HepG2 (cell line): ENCODE measurements around the gene PFKP. TPM values are rescaled to one million over a fixed set of nuclear protein-coding genes. Genes with fewer than 3 reads are reported as not detected.
A peak's percentile ranks its signal among the peaks of the same experiment; 100 is the strongest.

Source experiments
- ATAC-seq: fragments of 200-7000 bp; cut with Tn5 transposase; 3 replicates; pipeline ENCODE4 v1.9.1; 2020; ENCODE audit warnings: mild to moderate bottlenecking, moderate library complexity
- BruUV-seq: library from RNA; stranded (reverse); fragments of 400-500 nt; replicated peaks from 2 replicates; lab custom pipeline; 2021; lab: Mats Ljungman, UMichigan
- CTCF ChIA-PET: fragments of 300-600 bp; formaldehyde crosslinking; extraction: SDS; loops from one replicate; lab custom pipeline; 2021; ENCODE audit warnings: low total read pairs, inconsistent platforms, low intra/inter-chr PET ratio; lab: Yijun Ruan, JAX
- POLR2A ChIA-PET: fragments of 350-600 bp; sonication (Branson Sonifier 250); formaldehyde crosslinking; loops from one replicate; lab custom pipeline; 2020; ENCODE audit warnings: antibody characterized with exemption, inconsistent platforms; lab: Yijun Ruan, JAX
- DNase-seq: peaks from one replicate; pipeline ENCODE4 v3.0.0-alpha.2; 2015; ENCODE audit warnings: low spot score
- FAIRE-seq: peaks from 3 replicates; lab custom pipeline; 2011; peaks lifted over from hg19 to GRCh38; lab: Jason Lieb, UNC
- H2AFZ ChIP-seq: one replicate; pipeline ENCODE4 v1.6.1; 2011; ENCODE audit warnings: low read length, inconsistent platforms
- H3K27ac ChIP-seq: fragments of 300-600 bp; 3 replicates; pipeline ENCODE4 v1.8.0; 2011; ENCODE audit warnings: mixed run types, mild to moderate bottlenecking, mixed read lengths, low read length, inconsistent platforms; ENCODE audit not compliant: insufficient read depth; ENCODE audit errors: extremely low read length
- H3K27me3 ChIP-seq, 2 experiments: fragments of 200-600 bp in 1 of 2; 2 replicates in 1 of 2; 3 replicates in 1 of 2; pipeline versions ENCODE4 v1.6.0 to v1.8.0; 2011; ENCODE audit warnings: low read length in 2 of 2, mild to moderate bottlenecking in 2 of 2, moderate library complexity in 2 of 2, inconsistent platforms in 1 of 2; ENCODE audit not compliant: insufficient read depth in 2 of 2, control insufficient read depth in 1 of 2
- H3K36me3 ChIP-seq, 2 experiments: fragments of 200-600 bp in 1 of 2; replicated peaks in 1 of 2; 2 replicates in 1 of 2; 3 replicates in 1 of 2; pipeline versions ENCODE4 v1.5.1 to v1.8.0; 2011; ENCODE audit warnings: low read length in 2 of 2, inconsistent platforms in 1 of 2; ENCODE audit not compliant: insufficient read depth in 2 of 2, control insufficient read depth in 1 of 2
- H3K4me1 ChIP-seq: 2 replicates; pipeline ENCODE4 v1.5.1; 2012; ENCODE audit warnings: low read length, inconsistent platforms; ENCODE audit not compliant: insufficient read depth
- H3K4me2 ChIP-seq: 2 replicates; pipeline ENCODE4 v1.6.0; 2011; ENCODE audit warnings: low read depth, low read length, inconsistent platforms
- H3K4me3 ChIP-seq, 3 experiments: fragments of 200-600 bp in 1 of 3; sonication (generic), shearing (Covaris generic) in 1 of 3; replicated peaks in 1 of 3; 2 replicates each; pipeline ENCODE4 v1.5.1; 2011 to 2016; ENCODE audit warnings: low read length in 3 of 3, inconsistent platforms in 2 of 3, low read depth in 2 of 3, mild to moderate bottlenecking in 2 of 3, control low read depth in 1 of 3, mixed read lengths in 1 of 3; ENCODE audit not compliant: insufficient read depth in 1 of 3
- H3K79me2 ChIP-seq: one replicate; pipeline ENCODE4 v1.6.1; 2011; ENCODE audit warnings: low read length, inconsistent platforms; ENCODE audit not compliant: insufficient read depth
- H3K9ac ChIP-seq: 2 replicates; pipeline ENCODE4 v1.6.0; 2011; ENCODE audit warnings: mild to moderate bottlenecking, low read depth, low read length, inconsistent platforms; ENCODE audit not compliant: insufficient read depth
- H3K9me3 ChIP-seq: 2 replicates; pipeline ENCODE4 v1.5.1; 2012; ENCODE audit warnings: mild to moderate bottlenecking, low read length
- H4K20me1 ChIP-seq: 2 replicates; pipeline ENCODE4 v1.6.0; 2011; ENCODE audit warnings: inconsistent platforms, mild to moderate bottlenecking, low read length, moderate library complexity; ENCODE audit not compliant: insufficient read depth
- ERF ChIP-seq: IDR thresholded peaks from 2 replicates; pipeline ENCODE4 v1.6.1; 2018; ENCODE audit warnings: missing biosample characterization, missing genetic modification reagents
- SIX4 ChIP-seq: sonication (generic); formaldehyde crosslinking; IDR thresholded peaks from 2 replicates; pipeline ENCODE4 v1.4.0; 2020; ENCODE audit warnings: missing genetic modification reagents
- SMARCC2 ChIP-seq: fragments of 450-650 bp; IDR thresholded peaks from 2 replicates; pipeline ENCODE4 v1.6.1; 2017; ENCODE audit warnings: antibody characterized with exemption, mild to moderate bottlenecking
- TAF1 ChIP-seq: sonication (generic); formaldehyde crosslinking; IDR thresholded peaks from 2 replicates; pipeline ENCODE4 v1.4.0; 2020; ENCODE audit warnings: missing genetic modification reagents
- YY1 ChIP-seq: IDR thresholded peaks from 2 replicates; pipeline ENCODE4 v1.6.1; 2011; ENCODE audit warnings: low read length, low read depth, moderate library complexity, mild to moderate bottlenecking; ENCODE audit not compliant: insufficient read depth, insufficient replicate concordance
- ZBTB7B ChIP-seq: sonication (generic); formaldehyde crosslinking; IDR thresholded peaks from 2 replicates; pipeline ENCODE4 v1.4.0; 2020; ENCODE audit warnings: missing genetic modification reagents
- ZNF317 ChIP-seq: sonication (generic); formaldehyde crosslinking; IDR thresholded peaks from 2 replicates; pipeline ENCODE4 v1.5.0; 2020; ENCODE audit warnings: mild to moderate bottlenecking, missing genetic modification reagents
- ZNF343 ChIP-seq: sonication (generic); formaldehyde crosslinking; IDR thresholded peaks from 2 replicates; pipeline ENCODE4 v1.4.0; 2020; ENCODE audit warnings: mild to moderate bottlenecking, missing genetic modification reagents
- ZNF644 ChIP-seq: IDR thresholded peaks from 2 replicates; pipeline ENCODE4 v1.6.1; 2016; ENCODE audit warnings: low read depth
- ZNF772 ChIP-seq: sonication (generic); formaldehyde crosslinking; IDR thresholded peaks from 2 replicates; pipeline ENCODE4 v1.5.0; 2020; ENCODE audit warnings: mild to moderate bottlenecking, missing genetic modification reagents
- ZNF883 ChIP-seq: sonication (generic); formaldehyde crosslinking; IDR thresholded peaks from 2 replicates; pipeline ENCODE4 v1.5.1; 2020; ENCODE audit warnings: mild to moderate bottlenecking, missing genetic modification reagents; ENCODE audit errors: not compliant biosample characterization
- WGBS: methylation state at CpG from one replicate; pipeline ENCODE4 v1.1.6; 2017; ENCODE audit warnings: low lambda C conversion rate; 5-methylcytosine and 5-hydroxymethylcytosine counted together
- in situ Hi-C: cut with HindIII; loops from 2 replicates; pipeline ENCODE4 v1.10.0; 2017; ENCODE audit warnings: low pct_unique_long_range_greater_than_20kb; ENCODE audit not compliant: extremely low pct_ligation_motif_present
- intact Hi-C: fragments of 100-400 bp; cut with micrococcal nuclease; formaldehyde crosslinking; loops from one replicate; pipeline ENCODE4 v1.10.0; 2022; ENCODE audit not compliant: unreplicated experiment
- polyA plus RNA-seq, 8 experiments: library from polyadenylated mRNA; depleted of rRNA in 3 of 8; stranded (reverse) in 7 of 8; unstranded in 1 of 8; fragments of >200 nt; fragmentation: Illumina TruSeq in 4 of 8; extraction: Trizol in 4 of 8; gene quantifications; 2 replicates each; pipeline versions ENCODE4 v1.2.1 to v1.2.3, GENCODE V29; 2011 to 2016; ENCODE audit warnings: low read depth in 4 of 8, missing spikeins in 1 of 8, mixed read lengths in 1 of 8; ENCODE audit not compliant: insufficient read depth in 1 of 8
- total RNA-seq, 5 experiments: library from RNA; depleted of rRNA; stranded (reverse); fragments of >200 nt; fragmentation: Illumina TruSeq; extraction: Trizol; gene quantifications; 2 replicates each; pipeline ENCODE4 v1.2.3, GENCODE V29; 2016; ENCODE audit warnings: low read depth in 1 of 5
- TF ChIP-seq, protein P1 (sequence below): IDR thresholded peaks from 2 replicates; pipeline ENCODE4 v1.6.1; 2016; ENCODE audit warnings: missing compliant biosample characterization, missing genetic modification reagents, borderline replicate concordance
- TF ChIP-seq, protein P2 (sequence below): sonication (generic); formaldehyde crosslinking; IDR thresholded peaks from 2 replicates; pipeline ENCODE4 v1.4.0; 2020; ENCODE audit warnings: missing genetic modification reagents, borderline replicate concordance
- TF ChIP-seq, protein P3 (sequence below): IDR thresholded peaks from 2 replicates; pipeline ENCODE4 v1.6.1; 2016; ENCODE audit warnings: missing compliant biosample characterization, missing genetic modification reagents, borderline replicate concordance

PFKP gene
- total and polyA plus RNA-seq, 2 of the 13 experiments (the other 11 are each of a cell fraction or from before 2014, with no cell fraction given): 0.80 to 2.4 TPM

DNA sequence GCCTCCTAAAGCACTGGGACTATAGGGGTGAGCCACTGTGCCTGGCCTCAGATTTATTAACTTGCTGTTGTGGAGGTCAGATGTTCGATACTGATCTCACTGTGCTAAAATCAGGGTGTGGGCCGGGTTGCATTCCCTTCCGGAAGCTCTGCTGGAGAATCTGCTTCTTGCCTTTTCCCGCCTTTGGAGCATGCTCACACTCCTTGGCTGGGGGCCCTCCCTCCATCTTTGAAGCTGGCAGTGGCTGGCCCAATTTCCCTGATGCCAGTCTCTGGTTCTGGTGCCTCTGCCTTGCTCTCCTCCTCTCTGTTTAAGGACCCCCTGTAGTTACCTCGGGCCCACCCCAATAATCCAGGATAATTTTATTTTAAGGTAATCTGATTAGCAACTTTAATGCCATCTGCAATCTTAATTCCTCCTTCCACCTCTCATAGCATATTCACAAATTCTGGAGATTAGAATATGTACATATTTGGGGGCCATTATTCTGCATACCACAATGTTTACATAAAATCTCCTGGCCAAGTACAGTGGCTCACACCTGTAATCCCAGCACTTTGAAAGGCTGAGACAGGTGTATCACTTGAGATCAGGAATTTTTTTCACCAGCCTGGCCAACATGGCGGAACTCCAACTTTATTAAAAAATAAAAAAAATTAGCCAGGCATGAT, 113.1 kb downstream of the PFKP start:
- 17% methylated on average over 4 of the region's 6 CpGs for WGBS
- ChIA-PET CTCF (no interaction called here), POLR2A (no interaction called here)
- ATAC-seq: no peak
- no peak overlapping the region for H2AFZ ChIP-seq
- BruUV-seq: no TSS peak
- no peak overlapping the region for H3K4me3 ChIP-seq
- no peak overlapping the region for H3K27ac ChIP-seq
- no peak overlapping the region for H3K9ac ChIP-seq
- H4K20me1 ChIP-seq: no peaks in the 10 kb centered on the region
- no peak for TF ChIP-seq TAF1 (CRISPR knock-in tag)
- TF ChIP-seq ZNF317: no peak
- TF ChIP-seq YY1: peak; percentile 77
- no peak for FAIRE-seq
- no peaks in the 10 kb centered on the region for H3K9me3 ChIP-seq
- no peaks in the 10 kb centered on the region for H3K36me3 ChIP-seq
- intact Hi-C loops (no loop called here), in situ Hi-C loops (no loop called here)
- no peak for DNase-seq
- peaks cover under 1 to 21% of the 10 kb centered on the region in 2 experiments; a peak in 3 of 5 replicates for H3K27me3 ChIP-seq
- no peaks in the 10 kb centered on the region for H3K4me1 ChIP-seq
- H3K4me2 ChIP-seq: no peak overlapping the region
- no peaks in the 10 kb centered on the region for H3K79me2 ChIP-seq

DNA sequence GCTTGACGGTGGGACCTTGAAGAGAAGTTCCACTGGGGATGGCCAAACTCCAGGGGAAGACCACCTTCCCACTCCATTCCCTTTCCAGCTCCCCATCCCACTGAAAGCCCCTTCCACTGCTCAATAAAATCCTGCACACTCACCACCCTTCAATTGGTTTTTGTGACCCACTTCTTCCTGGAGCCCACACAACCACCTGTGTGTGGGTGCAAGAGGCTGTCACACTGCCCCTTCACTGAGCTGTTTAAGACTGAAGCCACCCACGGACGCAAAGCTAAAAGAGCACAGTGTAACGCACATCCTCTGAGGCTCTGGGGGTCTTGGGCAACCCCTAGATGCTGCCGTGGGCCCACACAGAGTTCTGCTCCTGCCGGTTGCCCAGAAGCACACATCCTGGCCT, 118.0 kb downstream of the PFKP start:
- no peaks in the 10 kb centered on the region for H3K36me3 ChIP-seq
- no peak for DNase-seq
- no peaks in the 10 kb centered on the region for H3K9me3 ChIP-seq
- ChIA-PET POLR2A (no interaction called here), CTCF (no interaction called here)
- no peaks in the 10 kb centered on the region for H4K20me1 ChIP-seq
- H3K79me2 ChIP-seq: no peaks in the 10 kb centered on the region
- 31% methylated on average over 2 of the region's 6 CpGs for WGBS
- H3K4me3 ChIP-seq: no peak overlapping the region
- no peak overlapping the region for H3K4me2 ChIP-seq
- H2AFZ ChIP-seq: no peak overlapping the region
- no peak for FAIRE-seq
- in situ Hi-C loops: no loop called here
- H3K27me3 ChIP-seq: peaks cover 2 to 25% of the 10 kb centered on the region in 2 experiments; a peak in 3 of 5 replicates
- intact Hi-C loops: no loop called here
- no TSS peak for BruUV-seq
- H3K27ac ChIP-seq: no peak overlapping the region
- no peaks in the 10 kb centered on the region for H3K4me1 ChIP-seq
- no peak overlapping the region for H3K9ac ChIP-seq
- no peak for ATAC-seq
- no peak for TF ChIP-seq ZNF772 (CRISPR knock-in tag)
- TF ChIP-seq, protein P1, sequence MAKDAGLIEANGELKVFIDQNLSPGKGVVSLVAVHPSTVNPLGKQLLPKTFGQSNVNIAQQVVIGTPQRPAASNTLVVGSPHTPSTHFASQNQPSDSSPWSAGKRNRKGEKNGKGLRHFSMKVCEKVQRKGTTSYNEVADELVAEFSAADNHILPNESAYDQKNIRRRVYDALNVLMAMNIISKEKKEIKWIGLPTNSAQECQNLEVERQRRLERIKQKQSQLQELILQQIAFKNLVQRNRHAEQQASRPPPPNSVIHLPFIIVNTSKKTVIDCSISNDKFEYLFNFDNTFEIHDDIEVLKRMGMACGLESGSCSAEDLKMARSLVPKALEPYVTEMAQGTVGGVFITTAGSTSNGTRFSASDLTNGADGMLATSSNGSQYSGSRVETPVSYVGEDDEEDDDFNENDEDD (CRISPR knock-in tag): no peak
- TF ChIP-seq ZNF343 (CRISPR knock-in tag): no peak
- TF ChIP-seq SMARCC2: no peak
- TF ChIP-seq ZNF883 (CRISPR knock-in tag): no peak
- no peak for TF ChIP-seq ZBTB7B
- TF ChIP-seq, protein P2, sequence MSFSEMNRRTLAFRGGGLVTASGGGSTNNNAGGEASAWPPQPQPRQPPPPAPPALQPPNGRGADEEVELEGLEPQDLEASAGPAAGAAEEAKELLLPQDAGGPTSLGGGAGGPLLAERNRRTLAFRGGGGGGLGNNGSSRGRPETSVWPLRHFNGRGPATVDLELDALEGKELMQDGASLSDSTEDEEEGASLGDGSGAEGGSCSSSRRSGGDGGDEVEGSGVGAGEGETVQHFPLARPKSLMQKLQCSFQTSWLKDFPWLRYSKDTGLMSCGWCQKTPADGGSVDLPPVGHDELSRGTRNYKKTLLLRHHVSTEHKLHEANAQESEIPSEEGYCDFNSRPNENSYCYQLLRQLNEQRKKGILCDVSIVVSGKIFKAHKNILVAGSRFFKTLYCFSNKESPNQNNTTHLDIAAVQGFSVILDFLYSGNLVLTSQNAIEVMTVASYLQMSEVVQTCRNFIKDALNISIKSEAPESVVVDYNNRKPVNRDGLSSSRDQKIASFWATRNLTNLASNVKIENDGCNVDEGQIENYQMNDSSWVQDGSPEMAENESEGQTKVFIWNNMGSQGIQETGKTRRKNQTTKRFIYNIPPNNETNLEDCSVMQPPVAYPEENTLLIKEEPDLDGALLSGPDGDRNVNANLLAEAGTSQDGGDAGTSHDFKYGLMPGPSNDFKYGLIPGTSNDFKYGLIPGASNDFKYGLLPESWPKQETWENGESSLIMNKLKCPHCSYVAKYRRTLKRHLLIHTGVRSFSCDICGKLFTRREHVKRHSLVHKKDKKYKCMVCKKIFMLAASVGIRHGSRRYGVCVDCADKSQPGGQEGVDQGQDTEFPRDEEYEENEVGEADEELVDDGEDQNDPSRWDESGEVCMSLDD (CRISPR knock-in tag): no peak
- TF ChIP-seq, protein P3, sequence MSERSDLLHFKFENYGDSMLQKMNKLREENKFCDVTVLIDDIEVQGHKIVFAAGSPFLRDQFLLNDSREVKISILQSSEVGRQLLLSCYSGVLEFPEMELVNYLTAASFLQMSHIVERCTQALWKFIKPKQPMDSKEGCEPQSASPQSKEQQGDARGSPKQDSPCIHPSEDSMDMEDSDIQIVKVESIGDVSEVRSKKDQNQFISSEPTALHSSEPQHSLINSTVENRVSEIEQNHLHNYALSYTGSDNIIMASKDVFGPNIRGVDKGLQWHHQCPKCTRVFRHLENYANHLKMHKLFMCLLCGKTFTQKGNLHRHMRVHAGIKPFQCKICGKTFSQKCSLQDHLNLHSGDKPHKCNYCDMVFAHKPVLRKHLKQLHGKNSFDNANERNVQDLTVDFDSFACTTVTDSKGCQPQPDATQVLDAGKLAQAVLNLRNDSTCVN (CRISPR knock-in tag): no peak
- TF ChIP-seq ERF: no peak
- no peak for TF ChIP-seq SIX4
- no peak for TF ChIP-seq ZNF644 (CRISPR knock-in tag)
